Stimulated activated CD8-positive, alpha-beta memory T cell treated with anti-CD3 and anti-CD28 coated beads, Interleukin-7, amount 100 ng/mL, for 24 hours (primary cell): ENCODE data around the gene UTF1.

Source experiments
- DNase-seq: peaks from one replicate; pipeline ENCODE4 v3.0.0-alpha.2; 2020; ENCODE audit warnings: low read depth

UTF1 gene

GRCh38 chr10:133278577-133279265, 48.7 kb downstream of the UTF1 start:
- peak; percentile 35 for DNase-seq

- no peak for DNase-seq
These were observed 49.6 kb downstream of the UTF1 start for GRCh38 chr10:133279326-133280226.

DNA sequence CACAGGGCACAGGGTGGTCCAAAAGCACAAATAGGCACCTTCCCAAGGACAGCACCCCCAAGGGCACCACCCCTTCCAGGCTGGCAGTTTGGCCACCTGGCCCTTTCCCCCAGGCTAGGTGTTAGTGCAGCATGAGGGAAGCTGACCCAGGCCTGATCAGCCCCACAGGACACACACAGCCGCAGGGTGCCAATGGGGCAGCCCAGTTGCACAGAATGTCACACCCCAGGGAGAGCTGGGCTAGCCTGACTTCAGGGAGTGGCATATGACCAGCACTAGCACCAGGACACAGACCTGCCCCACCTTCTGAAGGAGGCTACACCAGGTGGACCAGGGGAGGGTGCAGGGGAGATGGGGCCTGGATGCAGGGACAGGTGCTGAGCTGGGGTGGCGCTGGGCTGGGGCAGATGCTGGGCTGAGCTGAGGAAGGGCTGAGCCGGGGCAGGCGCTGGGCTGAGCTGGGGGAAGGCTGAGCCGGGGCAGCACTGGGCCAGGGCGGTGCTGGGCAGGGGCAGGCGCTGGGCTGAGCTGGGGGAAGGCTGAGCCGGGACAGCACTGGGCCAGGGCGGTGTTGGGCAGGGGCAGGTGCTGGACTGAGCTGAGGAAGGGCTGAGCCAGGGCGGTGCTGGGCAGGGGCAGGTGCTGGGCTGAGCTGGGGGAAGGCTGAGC, 50.5 kb downstream of the UTF1 start:
- no peak for DNase-seq

GRCh38 chr10:133281084-133281483, 51.1 kb downstream of the UTF1 start:
- no peak for DNase-seq
